ENCODE results near the gene RGS14. TPM values are rescaled to one million over a fixed set of nuclear protein-coding genes. Genes with fewer than 3 reads are reported as not detected.
"Not testable (repeated sequence)": the region's sequence is repeated elsewhere in the genome, so short reads cannot be mapped to it uniquely, and the experiment has no call there.

RGS14 gene
- total RNA-seq, 1 donor = 3.5 TPM

DNA sequence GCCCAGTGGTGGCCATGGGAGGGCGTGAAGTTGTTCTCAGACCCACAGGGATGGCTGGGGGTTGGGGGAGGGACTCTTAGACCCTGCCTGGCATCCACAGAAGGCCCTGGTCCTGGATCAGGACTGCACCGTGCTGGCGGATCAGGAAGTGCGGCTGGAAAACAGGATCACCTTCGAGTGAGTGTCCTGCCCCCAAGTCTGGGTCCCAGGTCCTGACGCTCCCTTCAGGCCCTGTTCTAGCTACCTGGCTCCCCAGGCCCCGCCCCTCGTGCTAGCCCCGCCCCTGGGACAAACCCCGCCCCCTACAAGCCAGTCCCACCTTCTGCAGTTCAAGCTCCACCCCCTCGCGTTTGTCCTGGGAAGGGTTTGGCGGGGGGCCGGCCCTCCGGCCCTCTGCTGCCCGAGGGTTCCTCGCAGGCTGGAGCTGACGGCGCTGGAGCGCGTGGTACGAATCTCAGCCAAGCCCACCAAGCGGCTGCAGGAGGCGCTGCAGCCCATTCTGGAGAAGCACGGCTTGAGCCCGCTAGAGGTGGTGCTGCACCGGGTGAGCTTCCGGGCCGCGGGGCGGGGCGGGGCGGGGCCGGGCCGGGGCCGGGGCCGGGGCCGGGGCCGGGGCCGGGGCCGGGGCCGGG is 12.9 kb downstream of the RGS14 start:
- peak overlapping the region; percentile 67 for H3K4me3 ChIP-seq (ENCODE audit: low read depth, low read length)
- TF ChIP-seq, protein P1, sequence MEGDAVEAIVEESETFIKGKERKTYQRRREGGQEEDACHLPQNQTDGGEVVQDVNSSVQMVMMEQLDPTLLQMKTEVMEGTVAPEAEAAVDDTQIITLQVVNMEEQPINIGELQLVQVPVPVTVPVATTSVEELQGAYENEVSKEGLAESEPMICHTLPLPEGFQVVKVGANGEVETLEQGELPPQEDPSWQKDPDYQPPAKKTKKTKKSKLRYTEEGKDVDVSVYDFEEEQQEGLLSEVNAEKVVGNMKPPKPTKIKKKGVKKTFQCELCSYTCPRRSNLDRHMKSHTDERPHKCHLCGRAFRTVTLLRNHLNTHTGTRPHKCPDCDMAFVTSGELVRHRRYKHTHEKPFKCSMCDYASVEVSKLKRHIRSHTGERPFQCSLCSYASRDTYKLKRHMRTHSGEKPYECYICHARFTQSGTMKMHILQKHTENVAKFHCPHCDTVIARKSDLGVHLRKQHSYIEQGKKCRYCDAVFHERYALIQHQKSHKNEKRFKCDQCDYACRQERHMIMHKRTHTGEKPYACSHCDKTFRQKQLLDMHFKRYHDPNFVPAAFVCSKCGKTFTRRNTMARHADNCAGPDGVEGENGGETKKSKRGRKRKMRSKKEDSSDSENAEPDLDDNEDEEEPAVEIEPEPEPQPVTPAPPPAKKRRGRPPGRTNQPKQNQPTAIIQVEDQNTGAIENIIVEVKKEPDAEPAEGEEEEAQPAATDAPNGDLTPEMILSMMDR (IDR thresholded peaks at IDR 0.05; ENCODE audit: insufficient read depth, low read depth, low read length) = peak; percentile 65
- peak; percentile 92 for DNase-seq (ENCODE audit: low read depth)

DNA sequence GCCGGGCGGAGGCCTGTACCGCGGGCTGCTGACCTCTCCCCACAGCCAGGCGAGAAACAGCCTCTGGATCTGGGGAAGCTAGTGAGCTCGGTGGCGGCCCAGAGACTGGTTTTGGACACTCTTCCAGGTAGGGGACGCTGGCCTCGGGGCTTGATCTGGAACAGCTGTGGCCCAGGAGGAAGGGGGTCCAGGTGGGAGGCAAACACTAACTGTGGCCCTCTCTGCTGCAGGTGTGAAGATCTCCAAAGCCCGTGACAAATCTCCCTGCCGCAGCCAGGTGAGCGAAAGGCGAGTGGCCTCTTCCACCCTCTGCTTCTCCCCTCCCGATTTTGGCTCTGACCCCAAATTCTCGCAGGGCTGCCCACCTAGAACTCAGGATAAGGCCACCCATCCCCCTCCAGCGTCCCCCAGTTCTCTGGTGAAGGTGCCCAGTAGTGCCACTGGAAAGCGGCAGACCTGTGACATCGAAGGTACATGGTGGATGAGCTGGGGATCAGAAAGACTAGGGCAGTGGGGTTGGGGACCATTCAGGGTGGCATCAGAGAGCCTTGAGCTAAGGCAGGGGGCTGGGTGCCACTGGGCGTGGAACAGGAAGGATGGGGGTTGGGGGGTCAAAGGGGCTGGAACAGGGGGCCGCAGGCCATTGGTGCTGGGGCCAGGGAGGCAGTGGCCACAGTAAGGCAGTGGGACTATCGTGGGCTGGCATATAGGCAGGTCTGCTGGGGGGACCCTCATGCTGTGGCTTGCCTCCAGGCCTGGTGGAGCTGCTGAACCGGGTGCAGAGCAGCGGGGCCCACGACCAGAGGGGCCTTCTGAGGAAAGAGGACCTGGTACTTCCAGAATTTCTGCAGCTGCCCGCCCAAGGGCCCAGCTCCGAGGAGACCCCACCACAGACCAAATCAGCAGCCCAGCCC is 13.7 kb downstream of the RGS14 start:
- no peak for DNase-seq (ENCODE audit: low read depth)
- TF ChIP-seq, protein P1 (IDR thresholded peaks at IDR 0.05; ENCODE audit: insufficient read depth, low read depth, low read length) = no peak
- peak overlapping the region; percentile 67 for H3K4me3 ChIP-seq (ENCODE audit: low read depth, low read length)

DNA sequence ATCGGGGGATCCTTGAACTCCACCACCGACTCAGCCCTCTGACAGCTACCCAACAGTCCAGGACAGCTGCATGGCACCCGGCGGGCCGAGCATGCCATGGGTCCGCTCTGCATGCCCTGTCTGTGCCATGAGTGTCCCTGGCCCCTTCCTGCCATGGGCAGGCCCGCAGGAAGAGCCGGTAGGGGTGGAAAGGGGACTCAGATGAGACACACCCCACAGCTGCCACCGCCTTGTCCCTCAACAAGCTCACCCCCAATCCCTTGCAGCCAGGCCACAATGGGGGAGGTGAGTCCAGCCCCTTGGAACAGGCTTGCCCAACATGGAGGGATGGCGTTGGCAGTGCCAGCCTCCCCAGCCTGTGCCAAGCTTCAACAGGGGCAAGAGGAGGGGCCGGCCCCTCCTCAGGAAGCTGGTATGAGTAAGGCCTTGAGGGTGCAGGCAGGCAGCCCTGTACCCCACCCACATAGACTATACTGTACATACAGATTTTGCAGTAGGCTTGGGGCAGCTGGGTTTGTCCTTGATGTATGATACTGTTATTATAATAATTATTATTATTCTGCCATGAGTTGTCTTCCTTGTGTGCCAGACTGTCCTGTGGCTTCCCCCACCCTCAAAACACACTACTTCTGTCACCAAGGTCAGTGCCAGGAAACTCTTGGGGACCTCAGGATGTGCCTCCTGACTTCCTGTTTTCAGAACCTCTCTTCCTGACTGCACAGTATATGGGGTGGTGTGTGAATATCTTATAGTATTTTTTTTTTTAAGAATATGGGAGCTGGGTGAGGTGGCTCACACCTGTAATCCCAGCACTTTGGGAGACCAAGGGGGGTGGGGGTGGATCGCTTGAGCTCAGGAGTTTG is 14.5 kb downstream of the RGS14 start:
- TF ChIP-seq, protein P1 (IDR thresholded peaks at IDR 0.05; ENCODE audit: insufficient read depth, low read depth, low read length) = no peak
- no peak for DNase-seq (ENCODE audit: low read depth)
- no peak overlapping the region for H3K4me3 ChIP-seq (ENCODE audit: low read depth, low read length)

DNA sequence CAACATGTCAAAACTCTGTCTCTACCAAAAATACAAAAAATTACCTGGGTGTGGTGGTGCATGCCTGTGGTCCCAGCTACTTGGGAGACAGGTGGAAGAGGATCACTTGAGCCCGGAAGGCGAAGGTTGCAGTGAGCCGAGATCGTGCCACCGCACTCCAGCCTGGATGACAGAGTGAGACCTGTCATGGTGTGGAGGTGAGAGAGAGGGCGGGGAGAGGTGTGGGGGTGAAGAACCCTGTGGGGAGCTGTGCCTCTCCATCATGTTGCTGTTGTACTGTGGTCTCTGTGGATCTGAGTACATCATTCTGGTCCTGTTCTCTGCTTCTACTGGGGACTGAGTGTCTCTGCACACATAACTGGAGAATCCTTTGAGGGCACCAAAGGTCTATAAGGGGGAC is 15.2 kb downstream of the RGS14 start:
- no peak for DNase-seq (ENCODE audit: low read depth)
- TF ChIP-seq, protein P1 (IDR thresholded peaks at IDR 0.05; ENCODE audit: insufficient read depth, low read depth, low read length) = no peak
- H3K4me3 ChIP-seq (ENCODE audit: low read depth, low read length) = no peak overlapping the region

DNA sequence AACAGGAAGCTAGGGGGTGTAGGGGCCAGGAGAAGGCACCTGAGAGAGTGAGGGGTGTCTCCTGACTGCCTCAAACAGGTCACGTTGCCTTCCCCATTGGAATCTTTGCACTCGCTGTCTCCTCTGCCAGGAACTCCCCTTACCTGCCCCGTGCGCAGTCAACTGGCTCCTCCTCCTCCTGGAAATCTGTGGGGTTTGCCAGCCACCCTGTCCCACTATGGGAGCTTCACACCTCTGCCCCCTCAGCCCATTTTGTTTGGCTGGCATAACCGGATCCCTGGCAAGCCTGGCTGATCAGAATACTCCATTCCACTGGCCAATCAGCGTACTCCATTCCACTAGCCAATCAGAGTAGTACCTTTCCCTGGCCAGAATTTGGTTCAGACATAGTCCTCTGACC is 16.1 kb downstream of the RGS14 start:
- TF ChIP-seq, protein P1 (IDR thresholded peaks at IDR 0.05; ENCODE audit: insufficient read depth, low read depth, low read length) = no peak
- no peak overlapping the region for H3K4me3 ChIP-seq (ENCODE audit: low read depth, low read length)
- no peak for DNase-seq (ENCODE audit: low read depth)

DNA sequence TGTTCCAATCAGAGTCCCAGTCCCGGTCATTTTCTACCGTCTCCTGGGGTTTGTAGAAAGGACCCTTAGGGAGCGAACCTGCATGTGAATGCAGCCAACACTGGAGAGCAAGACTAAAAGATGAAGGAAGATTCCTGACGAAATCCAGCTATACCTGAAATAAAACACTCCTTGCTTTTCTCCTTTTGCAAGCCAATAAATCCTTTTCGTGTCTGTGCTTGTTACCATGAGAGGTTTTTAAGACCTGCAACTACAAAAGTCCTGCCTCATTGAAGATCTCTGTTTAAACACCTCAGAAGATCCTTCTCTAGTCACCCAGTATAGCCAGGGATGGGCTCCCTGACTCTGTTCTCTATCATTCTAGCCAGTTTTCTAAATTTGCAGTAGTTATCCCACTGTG is 16.5 kb downstream of the RGS14 start:
- no peak for DNase-seq (ENCODE audit: low read depth)
- no peak overlapping the region for H3K4me3 ChIP-seq (ENCODE audit: low read depth, low read length)
- TF ChIP-seq, protein P1 (IDR thresholded peaks at IDR 0.05; ENCODE audit: insufficient read depth, low read depth, low read length) = no peak

DNA sequence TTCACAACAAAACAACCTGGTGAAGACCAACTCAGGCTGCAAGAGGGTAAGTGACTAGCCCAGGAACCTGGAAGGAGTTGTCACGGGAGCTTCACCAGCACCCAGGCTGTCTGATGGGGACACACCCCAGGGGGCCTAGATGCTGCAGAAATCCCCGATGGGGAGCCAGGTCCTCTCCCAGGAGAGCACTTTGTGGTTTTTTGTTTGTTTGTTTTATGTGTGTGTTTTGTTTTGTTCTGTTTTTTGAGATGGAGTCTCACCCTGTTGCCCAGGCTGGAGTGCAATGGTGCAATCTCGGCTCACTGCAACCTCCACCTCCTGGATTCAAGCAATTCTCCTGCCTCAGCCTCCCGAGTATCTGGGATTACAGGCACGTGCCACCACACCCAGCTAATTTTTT is 17.8 kb downstream of the RGS14 start:
- not testable (repeated sequence) for DNase-seq (ENCODE audit: low read depth); H3K4me3 ChIP-seq (ENCODE audit: low read depth, low read length)
